IMR-90 (cell line): ENCODE data around the gene NXPH4. TPM values are rescaled to one million over a fixed set of nuclear protein-coding genes. Genes with fewer than 3 reads are reported as not detected.

Experiments
- ATAC-seq: fragments of 200-7000 bp; cut with Tn5 transposase; 2 replicates; pipeline ENCODE4 v1.9.1; 2020; ENCODE audit warnings: low read depth, mild to moderate bottlenecking, moderate library complexity
- BruUV-seq: library from RNA; stranded (reverse); fragments of 400-500 nt; replicated peaks from 2 replicates; lab custom pipeline; 2021; lab: Mats Ljungman, UMichigan
- CTCF ChIA-PET: fragments of 300-600 bp; formaldehyde crosslinking; extraction: SDS; loops from one replicate; lab custom pipeline; 2021; ENCODE audit warnings: antibody characterized with exemption; lab: Yijun Ruan, JAX
- POLR2A ChIA-PET: fragments of 300-600 bp; sonication (Branson Sonifier 250); formaldehyde crosslinking; loops from one replicate; lab custom pipeline; 2022; ENCODE audit warnings: antibody characterized with exemption; ENCODE audit not compliant: unreplicated experiment; lab: Charles Lee
- DNase-seq: peaks from one replicate; pipeline ENCODE4 v3.0.0; 2013
- H2AFZ ChIP-seq: replicated peaks from 2 replicates; pipeline ENCODE3; 2013; ENCODE audit warnings: low read length, mild to moderate bottlenecking; ENCODE audit not compliant: poor library complexity
- H2AK5ac ChIP-seq: 2 replicates; pipeline ENCODE4 v1.6.1; 2013; ENCODE audit warnings: low read depth, low read length, inconsistent platforms
- H2AK9ac ChIP-seq: replicated peaks from 2 replicates; pipeline ENCODE3; 2013; ENCODE audit warnings: mild to moderate bottlenecking, low read depth, low read length, moderate library complexity; ENCODE audit not compliant: poor library complexity
- H2BK120ac ChIP-seq: 2 replicates; pipeline ENCODE4 v1.6.1; 2013; ENCODE audit warnings: low read depth, low read length, inconsistent platforms
- H2BK15ac ChIP-seq: 3 replicates; pipeline ENCODE4 v1.6.1; 2013; ENCODE audit warnings: low read depth, low read length, inconsistent platforms
- H2BK20ac ChIP-seq: 2 replicates; pipeline ENCODE4 v1.6.1; 2013; ENCODE audit warnings: low read depth, mild to moderate bottlenecking, inconsistent platforms, low read length, moderate library complexity
- H2BK5ac ChIP-seq: 2 replicates; pipeline ENCODE4 v1.6.1; 2013; ENCODE audit warnings: mild to moderate bottlenecking, low read depth, low read length, inconsistent platforms; ENCODE audit not compliant: poor library complexity, severe bottlenecking
- H3K14ac ChIP-seq: replicated peaks from 2 replicates; pipeline ENCODE4 v1.6.1; 2013; ENCODE audit warnings: low read depth, low read length, inconsistent platforms
- H3K18ac ChIP-seq: 2 replicates; pipeline ENCODE4 v1.6.1; 2013; ENCODE audit warnings: low read depth, low read length, control low read depth
- H3K23ac ChIP-seq: 2 replicates; pipeline ENCODE4 v1.6.1; 2013; ENCODE audit warnings: low read depth, low read length, inconsistent platforms
- H3K27ac ChIP-seq: 2 replicates; pipeline ENCODE4 v1.5.1; 2013; ENCODE audit warnings: mild to moderate bottlenecking, control low read depth, low read length; ENCODE audit not compliant: insufficient read depth
- H3K27me3 ChIP-seq: 2 replicates; pipeline ENCODE4 v1.6.1; 2013; ENCODE audit warnings: low read length; ENCODE audit not compliant: control insufficient read depth, insufficient read depth
- H3K36me3 ChIP-seq: 2 replicates; pipeline ENCODE4 v1.6.1; 2013; ENCODE audit warnings: low read length, mixed read lengths; ENCODE audit not compliant: control insufficient read depth, insufficient read depth
- H3K4ac ChIP-seq: 2 replicates; pipeline ENCODE4 v1.6.1; 2013; ENCODE audit warnings: low read depth, low read length, inconsistent platforms
- H3K4me1 ChIP-seq: 2 replicates; pipeline ENCODE4 v1.6.1; 2013; ENCODE audit warnings: low read length, mixed read lengths; ENCODE audit not compliant: control insufficient read depth, insufficient read depth
- H3K4me2 ChIP-seq: 2 replicates; pipeline ENCODE4 v1.6.1; 2013; ENCODE audit warnings: low read depth, mild to moderate bottlenecking, control low read depth, low read length, moderate library complexity
- H3K4me3 ChIP-seq: 2 replicates; pipeline ENCODE4 v1.5.1; 2013; ENCODE audit warnings: low read depth, mild to moderate bottlenecking, control low read depth, low read length, moderate library complexity; ENCODE audit not compliant: insufficient read depth
- H3K56ac ChIP-seq: 2 replicates; pipeline ENCODE4 v1.6.1; 2013; ENCODE audit warnings: low read length, inconsistent platforms; ENCODE audit not compliant: insufficient read depth; ENCODE audit errors: extremely low read depth
- H3K79me1 ChIP-seq, 2 experiments: 2 replicates each; pipeline ENCODE4 v1.6.1; 2013; ENCODE audit warnings: low read length in 2 of 2, inconsistent platforms in 1 of 2, low read depth in 1 of 2
- H3K9ac ChIP-seq: 2 replicates; pipeline ENCODE4 v1.6.1; 2013; ENCODE audit warnings: low read depth, low read length, control low read depth
- H3K9me1 ChIP-seq: 2 replicates; pipeline ENCODE4 v1.6.1; 2013; ENCODE audit warnings: low read length, inconsistent platforms; ENCODE audit not compliant: insufficient read depth
- H3K9me3 ChIP-seq: 2 replicates; pipeline ENCODE4 v1.6.1; 2013; ENCODE audit warnings: low read length; ENCODE audit not compliant: control insufficient read depth, insufficient read depth
- H4K20me1 ChIP-seq: 2 replicates; pipeline ENCODE4 v1.6.1; 2013; ENCODE audit warnings: low read length, inconsistent platforms; ENCODE audit not compliant: insufficient read depth
- H4K5ac ChIP-seq: 2 replicates; pipeline ENCODE4 v1.6.1; 2013; ENCODE audit warnings: mild to moderate bottlenecking, low read depth, low read length, control low read depth
- H4K8ac ChIP-seq, 2 experiments: 2 replicates each; pipeline ENCODE4 v1.6.1; 2013; ENCODE audit warnings: low read depth in 2 of 2, low read length in 2 of 2, control low read depth in 1 of 2, inconsistent platforms in 1 of 2
- H4K91ac ChIP-seq: 2 replicates; pipeline ENCODE4 v1.6.1; 2013; ENCODE audit warnings: low read depth, low read length, inconsistent platforms; ENCODE audit not compliant: insufficient read depth
- CHD1 ChIP-seq: IDR thresholded peaks from 2 replicates; pipeline ENCODE4 v1.6.1; 2012; ENCODE audit warnings: low read depth, low read length, improper control_type of control experiment
- FOS ChIP-seq: fragments of 150-350 bp; IDR thresholded peaks from 2 replicates; pipeline ENCODE4 v1.6.1; 2016; ENCODE audit warnings: low read depth, low read length
- NFE2L2 ChIP-seq: fragments of 150-350 bp; IDR thresholded peaks from 2 replicates; pipeline ENCODE4 v1.6.1; 2016; ENCODE audit warnings: low read depth, mild to moderate bottlenecking, low read length
- POLR2A ChIP-seq: IDR thresholded peaks from 2 replicates; pipeline ENCODE4 v1.6.1; 2012; ENCODE audit warnings: mild to moderate bottlenecking, low read depth, low read length
- SMC3 ChIP-seq: fragments of 150-350 bp; IDR thresholded peaks from 2 replicates; pipeline ENCODE4 v1.6.1; 2016; ENCODE audit warnings: low read depth, mild to moderate bottlenecking, antibody characterized with exemption, low read length, moderate library complexity
- USF2 ChIP-seq: fragments of 150-350 bp; IDR thresholded peaks from 2 replicates; pipeline ENCODE4 v1.6.1; 2017; ENCODE audit warnings: mild to moderate bottlenecking, antibody characterized with exemption, low read length, low read depth
- WGBS, 2 experiments: methylation state at CpG; one replicate each; pipeline versions ENCODE4 v1.1.5 to v1.1.7; 2013; ENCODE audit warnings: missing lambda C conversion rate in 2 of 2; ENCODE audit not compliant: insufficient read length in 1 of 2; ENCODE audit errors: extremely low coverage in 2 of 2; 5-methylcytosine and 5-hydroxymethylcytosine counted together
- dilution Hi-C: fragments of 300-500 bp; cut with HindIII; formaldehyde crosslinking; loops from one replicate; pipeline ENCODE4 v1.14.3; 2018; ENCODE audit warnings: low sequenced_read_pairs; ENCODE audit not compliant: unreplicated experiment
- in situ Hi-C: fragments of 300-500 bp; cut with MboI; formaldehyde crosslinking; loops from 3 replicates; pipeline ENCODE4 v1.14.3; 2019; ENCODE audit warnings: low sequenced_read_pairs, inconsistent platforms, mixed read lengths
- intact Hi-C: fragments of 100-400 bp; cut with micrococcal nuclease; formaldehyde crosslinking; loops from 2 replicates; pipeline ENCODE4 v1.10.0; 2022
- polyA plus RNA-seq, 3 experiments: library from polyadenylated mRNA; depleted of rRNA; stranded (reverse); fragments of >200 nt; gene quantifications; 2 replicates each; pipeline ENCODE4 v1.2.3, GENCODE V29; 2012; ENCODE audit warnings: low replicate concordance in 1 of 3
- total RNA-seq: library from RNA; depleted of rRNA; stranded (reverse); fragments of >200 nt; gene quantifications from 2 replicates; pipeline ENCODE4 v1.2.3, GENCODE V29; 2012
- TF ChIP-seq, protein P1 (sequence below): conservative IDR thresholded peaks from 2 replicates; pipeline ENCODE4 v1.5.1; 2012; ENCODE audit warnings: mild to moderate bottlenecking, low read depth, low read length, improper control_type of control experiment
- TF ChIP-seq, protein P2 (sequence below): fragments of 150-350 bp; IDR thresholded peaks from 2 replicates; pipeline ENCODE4 v1.6.1; 2016; ENCODE audit warnings: low read depth, mild to moderate bottlenecking, low read length, moderate library complexity, borderline replicate concordance

The NXPH4 gene
- total and polyA plus RNA-seq, 2 of the 4 experiments (the other 2 are of a cell fraction) = 0.36 to 3.8 TPM

DNA sequence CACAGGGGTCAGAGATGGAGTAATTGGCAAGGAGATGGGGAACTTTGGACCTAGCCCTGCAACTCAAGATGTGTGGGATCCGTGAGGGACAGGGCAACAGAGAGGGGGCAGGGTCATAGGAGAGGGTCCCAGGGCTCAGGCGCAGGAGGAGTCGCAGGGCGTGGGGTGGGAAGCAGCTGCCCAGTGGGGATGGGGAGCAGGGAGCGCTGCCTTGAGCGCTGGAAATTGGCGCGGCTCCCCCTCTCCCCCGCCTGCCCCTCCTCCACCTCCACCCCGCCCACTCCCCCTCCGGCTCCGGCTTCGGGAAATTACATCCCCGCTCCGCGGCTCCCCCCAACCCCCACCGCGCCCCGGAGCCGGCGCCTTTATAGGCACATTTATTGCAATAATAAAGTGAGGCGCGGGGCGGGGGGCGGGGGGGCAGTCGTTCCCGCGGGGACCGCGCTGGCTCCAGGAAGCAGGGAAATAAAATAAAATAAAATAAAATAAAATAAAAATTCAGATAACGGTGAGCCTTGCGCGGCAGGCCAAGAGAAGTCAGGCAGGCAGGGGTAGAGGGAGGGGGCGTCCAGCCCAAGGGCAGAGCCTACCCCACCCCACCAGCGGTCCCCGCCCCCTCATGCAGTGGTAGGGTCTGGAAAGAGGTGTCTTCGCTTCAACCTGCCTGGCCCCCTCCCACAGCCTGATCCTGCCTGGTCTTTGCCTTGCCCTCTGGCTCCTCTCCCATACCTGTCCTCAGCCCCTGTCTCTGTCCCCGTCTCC, 3.6 kb downstream of the NXPH4 start (continued):
- no peak for TF ChIP-seq USF2

DNA sequence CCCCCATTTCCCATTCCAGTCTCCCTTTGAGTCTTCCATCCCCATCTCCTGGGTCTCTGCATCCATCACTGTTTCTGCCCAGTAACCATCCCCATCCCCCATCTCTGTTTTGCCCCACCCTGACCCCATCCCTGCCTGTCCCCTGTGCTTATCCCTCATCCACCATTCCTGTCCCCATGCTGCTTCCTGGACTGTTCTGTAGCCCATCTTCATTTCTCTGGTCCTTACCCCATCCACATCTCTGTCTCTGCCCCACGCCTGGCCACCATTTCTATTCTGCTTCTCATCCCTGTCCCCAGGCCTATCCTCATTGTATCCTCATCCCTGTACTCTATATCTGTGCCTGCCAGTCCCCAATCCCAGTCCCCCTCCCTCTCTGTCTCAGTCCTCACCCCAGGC, 4.2 kb downstream of the NXPH4 start:
- Histone ChIP-seq H3K79me1 (peaks cover 0 to 7% of the 10 kb centered on the region in 2 experiments; a peak in 1 of 4 replicates), H3K23ac (no peak overlapping the region), H3K9me3 (no peaks in the 10 kb centered on the region), H3K4me2 (no peak overlapping the region), H2AK5ac (no peak overlapping the region; the same call in 1 of the 2 replicates), H3K56ac (no peak overlapping the region), H3K4me1 (peaks cover 5% of the 10 kb centered on the region; the same call in 1 of the 2 replicates), H2BK15ac (no peak overlapping the region), H2AK9ac (peak overlapping the region; percentile 82), H3K27me3 (peaks cover 67% of the 10 kb centered on the region), H3K4ac (no peak overlapping the region), H4K20me1 (peaks cover 21% of the 10 kb centered on the region), H4K91ac (no peak overlapping the region), H3K9ac (no peak overlapping the region), H3K14ac (no peak overlapping the region), H3K4me3 (no peak overlapping the region), H3K36me3 (no peaks in the 10 kb centered on the region), H3K27ac (no peak overlapping the region), H2BK120ac (no peak overlapping the region), H2BK20ac (no peak overlapping the region), H3K9me1 (no peaks in the 10 kb centered on the region), H2AFZ (no peak overlapping the region), H4K5ac (no peak overlapping the region), H3K18ac (no peak overlapping the region), H4K8ac (no peak overlapping the region), H2BK5ac (no peak overlapping the region)
- ChIA-PET POLR2A (no interaction called here), CTCF (no interaction called here)
- no peak for TF ChIP-seq SMC3
- no peak for TF ChIP-seq NFE2L2
- TF ChIP-seq CHD1 = no peak
- TF ChIP-seq, protein P1, sequence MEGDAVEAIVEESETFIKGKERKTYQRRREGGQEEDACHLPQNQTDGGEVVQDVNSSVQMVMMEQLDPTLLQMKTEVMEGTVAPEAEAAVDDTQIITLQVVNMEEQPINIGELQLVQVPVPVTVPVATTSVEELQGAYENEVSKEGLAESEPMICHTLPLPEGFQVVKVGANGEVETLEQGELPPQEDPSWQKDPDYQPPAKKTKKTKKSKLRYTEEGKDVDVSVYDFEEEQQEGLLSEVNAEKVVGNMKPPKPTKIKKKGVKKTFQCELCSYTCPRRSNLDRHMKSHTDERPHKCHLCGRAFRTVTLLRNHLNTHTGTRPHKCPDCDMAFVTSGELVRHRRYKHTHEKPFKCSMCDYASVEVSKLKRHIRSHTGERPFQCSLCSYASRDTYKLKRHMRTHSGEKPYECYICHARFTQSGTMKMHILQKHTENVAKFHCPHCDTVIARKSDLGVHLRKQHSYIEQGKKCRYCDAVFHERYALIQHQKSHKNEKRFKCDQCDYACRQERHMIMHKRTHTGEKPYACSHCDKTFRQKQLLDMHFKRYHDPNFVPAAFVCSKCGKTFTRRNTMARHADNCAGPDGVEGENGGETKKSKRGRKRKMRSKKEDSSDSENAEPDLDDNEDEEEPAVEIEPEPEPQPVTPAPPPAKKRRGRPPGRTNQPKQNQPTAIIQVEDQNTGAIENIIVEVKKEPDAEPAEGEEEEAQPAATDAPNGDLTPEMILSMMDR = no peak
- TF ChIP-seq, protein P2, sequence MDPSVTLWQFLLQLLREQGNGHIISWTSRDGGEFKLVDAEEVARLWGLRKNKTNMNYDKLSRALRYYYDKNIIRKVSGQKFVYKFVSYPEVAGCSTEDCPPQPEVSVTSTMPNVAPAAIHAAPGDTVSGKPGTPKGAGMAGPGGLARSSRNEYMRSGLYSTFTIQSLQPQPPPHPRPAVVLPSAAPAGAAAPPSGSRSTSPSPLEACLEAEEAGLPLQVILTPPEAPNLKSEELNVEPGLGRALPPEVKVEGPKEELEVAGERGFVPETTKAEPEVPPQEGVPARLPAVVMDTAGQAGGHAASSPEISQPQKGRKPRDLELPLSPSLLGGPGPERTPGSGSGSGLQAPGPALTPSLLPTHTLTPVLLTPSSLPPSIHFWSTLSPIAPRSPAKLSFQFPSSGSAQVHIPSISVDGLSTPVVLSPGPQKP = no peak
- no peak for TF ChIP-seq POLR2A
- no peak for TF ChIP-seq FOS
- DNase-seq (no peak), ATAC-seq (no peak)
- in situ Hi-C loops (no loop called here), intact Hi-C loops (no loop called here), dilution Hi-C loops (no loop called here)
- no TSS peak for BruUV-seq
- WGBS, 2 experiments = 77% methylated on average over 1 of the region's 1 CpG; no CpG with 5 or more reads in 1 of the 2 experiments
